HG03025 (cell line): ENCODE results near the gene UBE2E2.

Source experiments
- ATAC-seq: cut with Tn5 transposase; IDR thresholded peaks from one replicate; pipeline ENCODE4 v1.9.1; 2021; ENCODE audit warnings: mild to moderate bottlenecking, moderate library complexity; ENCODE audit not compliant: unreplicated experiment, low FRiP score

The UBE2E2 gene

GRCh38 chr3:23272820-23273219 is 69.7 kb downstream of the UBE2E2 start:
- ATAC-seq = no peak

- ATAC-seq = no peak
These were observed 71.9 kb downstream of the UBE2E2 start for GRCh38 chr3:23275061-23275460.

GRCh38 chr3:23275814-23276213 is 72.7 kb downstream of the UBE2E2 start:
- no peak for ATAC-seq

- ATAC-seq = no peak
These were observed 74.0 kb downstream of the UBE2E2 start for GRCh38 chr3:23276913-23277658.

DNA sequence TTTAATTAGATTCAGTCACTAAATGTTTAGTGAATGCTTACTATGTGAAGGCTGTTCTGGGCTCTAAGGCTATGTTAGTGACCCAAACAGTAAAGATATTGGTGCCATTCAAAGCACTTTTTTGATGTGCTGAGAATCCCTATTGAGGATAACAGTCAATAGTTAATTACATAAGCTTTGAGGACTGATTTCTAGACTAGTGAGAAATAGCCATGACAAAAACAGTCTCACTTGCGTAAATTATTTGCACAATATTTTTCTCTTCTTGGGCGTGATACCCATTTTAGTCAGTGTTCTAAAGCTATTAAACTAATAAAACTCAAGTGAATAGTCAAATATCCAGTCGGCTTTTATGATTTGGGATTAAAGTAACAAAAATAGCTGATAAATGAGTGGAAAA is 74.6 kb downstream of the UBE2E2 start:
- no peak for ATAC-seq

GRCh38 chr3:23283625-23284024 is 80.5 kb downstream of the UBE2E2 start:
- no peak for ATAC-seq

- ATAC-seq = no peak
These were observed 85.2 kb downstream of the UBE2E2 start for GRCh38 chr3:23288286-23288685.

- no peak for ATAC-seq
These were observed 85.6 kb downstream of the UBE2E2 start for GRCh38 chr3:23288715-23289114.

DNA sequence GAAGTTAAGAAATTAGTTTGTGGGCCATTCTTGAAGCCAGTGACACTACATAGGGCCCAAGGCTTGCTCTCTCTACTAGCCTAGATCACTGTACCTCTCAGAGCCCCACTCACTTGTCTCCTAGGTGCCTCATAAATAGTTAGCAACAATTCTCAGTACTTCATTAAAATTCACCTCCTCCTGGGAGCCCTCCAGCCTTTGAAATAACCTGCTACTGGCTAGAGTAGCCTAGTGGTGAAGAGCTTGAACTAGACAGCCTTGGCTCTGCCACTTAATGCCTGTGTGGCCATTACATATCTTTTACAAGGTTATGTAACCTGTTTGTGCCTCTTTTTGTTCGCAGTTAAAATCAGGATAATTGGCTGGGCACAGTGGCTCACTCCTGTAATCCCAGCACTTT is 89.3 kb downstream of the UBE2E2 start:
- no peak for ATAC-seq

GRCh38 chr3:23294770-23295387 is 91.8 kb downstream of the UBE2E2 start:
- no peak for ATAC-seq

- ATAC-seq = no peak
These were observed 98.7 kb downstream of the UBE2E2 start for GRCh38 chr3:23301819-23302218.

- ATAC-seq = no peak
These were observed 99.1 kb downstream of the UBE2E2 start for GRCh38 chr3:23302271-23302670.

- no peak for ATAC-seq
These were observed 100.6 kb downstream of the UBE2E2 start for GRCh38 chr3:23303601-23304217.

DNA sequence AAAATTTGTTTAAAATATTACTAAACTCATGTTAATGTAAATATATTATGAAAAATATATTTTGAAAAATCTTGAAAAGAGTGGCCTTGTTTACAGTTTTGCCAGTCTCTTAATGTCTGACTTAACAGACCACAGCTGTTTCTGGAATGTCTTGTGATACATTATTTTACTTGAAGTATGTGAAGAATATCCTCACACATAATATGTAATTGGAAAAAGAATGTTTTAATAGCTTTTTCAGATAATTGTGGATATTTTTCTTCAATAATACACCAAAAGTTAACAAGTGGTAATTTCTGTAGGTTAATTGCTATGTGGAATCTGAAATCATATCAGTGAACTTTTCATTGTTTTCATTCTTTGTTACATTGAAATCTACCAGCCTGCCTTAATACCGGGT is 101.3 kb downstream of the UBE2E2 start:
- no peak for ATAC-seq

DNA sequence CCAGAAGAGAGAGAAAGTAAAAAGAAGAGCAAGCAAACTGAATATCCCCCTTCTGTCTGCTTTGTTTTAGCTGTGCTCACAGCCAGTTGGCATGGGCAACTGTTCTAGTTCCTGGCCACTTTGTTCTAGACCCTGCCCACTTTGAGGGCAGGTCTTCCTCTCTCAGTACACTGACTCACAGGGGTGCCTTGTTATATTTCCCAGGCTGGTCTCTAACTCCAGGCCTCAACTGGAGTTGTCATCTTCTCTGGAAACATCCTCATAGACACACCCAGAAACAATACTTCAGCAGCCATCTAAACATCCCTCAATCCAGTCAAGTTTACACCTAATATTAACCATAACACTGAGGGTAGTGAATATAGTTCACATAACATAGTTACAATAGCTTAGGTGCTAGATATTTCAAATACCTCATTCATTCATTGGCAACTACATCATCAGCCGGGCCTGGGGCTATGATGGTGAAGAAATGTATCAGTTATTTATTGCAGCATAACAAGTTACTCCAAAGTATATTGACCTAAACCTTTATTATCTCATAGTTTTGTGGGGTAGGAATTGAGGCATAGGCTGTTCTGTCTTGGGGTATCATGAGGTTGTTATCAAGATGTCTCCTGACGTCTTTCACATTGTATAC is 106.0 kb downstream of the UBE2E2 start:
- no peak for ATAC-seq

DNA sequence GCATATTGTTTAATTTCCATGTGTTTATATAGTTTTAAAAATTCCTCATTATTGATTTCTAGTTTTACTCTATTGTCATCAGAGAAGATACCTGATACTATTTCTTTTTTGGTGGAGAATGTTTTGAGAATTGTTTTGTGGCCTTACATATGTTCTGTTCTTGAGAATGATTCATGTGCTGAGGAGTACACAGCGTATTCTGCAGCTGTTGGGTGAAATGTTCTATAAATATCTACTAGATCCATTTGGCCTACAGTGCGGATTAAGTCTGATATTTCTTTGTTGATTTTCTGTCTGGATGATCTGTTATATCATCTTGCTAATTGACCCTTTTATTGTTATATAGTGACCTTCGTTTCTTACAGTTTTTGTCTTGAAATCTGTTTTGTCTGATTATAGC is 109.7 kb downstream of the UBE2E2 start:
- ATAC-seq = no peak

DNA sequence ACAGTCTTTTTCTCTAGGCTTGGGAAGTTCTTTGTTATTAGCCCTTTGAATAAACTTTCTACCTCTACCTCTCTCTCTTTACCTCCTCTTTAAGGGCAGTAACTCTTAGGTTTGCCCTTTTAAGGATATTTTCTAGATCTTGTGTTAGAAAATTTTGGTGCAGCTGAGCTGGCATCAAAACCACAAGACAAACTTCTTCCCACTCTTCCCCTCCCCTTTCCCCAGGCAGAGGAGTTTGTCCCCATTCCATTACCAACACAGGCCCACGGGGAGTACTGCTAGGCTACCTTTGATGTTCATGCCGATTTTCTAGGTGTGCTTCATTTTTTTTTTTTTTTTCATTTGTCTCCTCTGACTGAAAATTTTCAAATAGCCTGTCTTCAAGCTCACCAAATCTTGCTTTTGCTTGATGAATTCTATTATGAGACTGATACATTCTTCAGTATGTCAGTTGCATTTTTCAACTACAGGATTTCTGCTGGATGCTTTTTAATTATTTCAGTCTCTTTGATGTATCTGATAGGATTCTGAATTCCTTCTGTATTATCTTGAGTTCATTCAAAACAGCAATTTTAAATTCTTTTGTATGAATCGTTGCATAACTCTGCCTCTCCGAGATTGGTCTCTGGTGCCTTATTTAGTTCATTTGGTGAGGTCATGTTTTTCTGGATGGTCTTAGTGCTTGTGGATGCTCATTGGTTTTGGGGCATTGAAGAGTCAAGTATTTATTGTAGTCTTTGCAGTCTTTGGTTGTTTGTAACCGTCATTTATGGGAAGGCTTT is 112.0 kb downstream of the UBE2E2 start:
- no peak for ATAC-seq

GRCh38 chr3:23316924-23317323 is 113.8 kb downstream of the UBE2E2 start:
- no peak for ATAC-seq

DNA sequence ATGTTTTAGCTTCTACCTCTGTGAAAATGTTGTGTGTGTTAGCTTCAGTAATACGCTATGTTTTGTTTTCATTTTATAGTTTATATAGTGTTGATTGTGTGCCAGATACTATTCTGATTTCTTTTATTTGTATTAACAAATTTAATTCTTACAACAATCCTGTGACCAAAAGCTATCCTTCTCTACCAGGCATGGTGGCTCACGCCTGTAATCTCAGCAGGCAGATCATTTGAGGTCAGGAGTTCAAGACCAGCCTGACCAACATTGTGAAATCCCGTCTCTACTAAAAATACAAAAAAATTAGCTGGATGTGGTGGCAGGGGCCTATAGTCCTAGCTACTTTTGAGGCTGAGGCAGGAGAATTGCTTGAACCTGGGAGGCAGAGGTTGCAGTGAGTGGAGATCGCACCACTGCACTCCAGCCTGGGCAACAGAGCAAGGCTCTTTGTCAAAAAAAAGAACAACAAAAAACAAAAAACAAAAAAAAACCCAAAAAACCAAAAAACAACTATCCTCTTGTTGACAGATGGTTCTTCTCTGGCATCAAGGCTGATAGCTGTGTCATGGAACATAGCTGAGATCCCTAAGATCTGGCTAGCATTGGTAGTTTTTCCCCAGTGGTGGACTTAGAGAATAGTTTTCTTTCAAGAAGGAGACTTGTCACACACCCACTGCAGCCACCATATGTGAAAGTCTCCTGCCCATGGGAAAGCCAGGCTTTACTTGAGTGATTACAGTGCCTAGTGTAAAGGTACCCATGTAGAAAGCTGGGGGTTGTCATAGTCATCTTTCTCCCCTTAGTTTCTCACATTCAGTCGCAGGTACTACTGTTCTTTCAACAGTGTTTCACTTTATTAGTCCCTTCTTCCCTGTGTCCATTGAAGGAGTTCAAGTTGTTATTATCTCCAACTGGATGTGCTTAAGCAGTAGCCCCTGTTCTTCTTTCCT is 116.5 kb downstream of the UBE2E2 start:
- no peak for ATAC-seq
